Measurements from ENCODE around the gene PITPNC1. TPM values are rescaled to one million over a fixed set of nuclear protein-coding genes. Genes with fewer than 3 reads are reported as not detected.
A peak's percentile ranks its signal among the peaks of the same experiment; 100 is the strongest.
"Not testable (repeated sequence)": the region's sequence is repeated elsewhere in the genome, so short reads cannot be mapped to it uniquely, and the experiment has no call there.

PITPNC1 gene
- total RNA-seq: 10 to 100 TPM in 3 of 4 donors, 1 to 10 TPM in 1; 9.1 to 15.1 (median 13.3) TPM

GRCh38 chr17:67376737-67377487, at the start of gene PITPNC1:
PITPNC1 (plus strand) TSS chr17:67377281.
- Histone ChIP-seq H3K36me3 (no peaks in the 10 kb centered on the region), H3K4me1 (peaks cover 7 to 42% (median 20%) of the 10 kb centered on the region in 3 donors), H3K27me3 (no peaks in the 10 kb centered on the region), H3K9me3 (no peaks in the 10 kb centered on the region), H3K27ac (peak within 1 kb of the TSS; percentile 93 to 97 (median 96)), H3K4me3 (peak within 1 kb of the TSS; percentile 69 to 98 (median 89))
- intact Hi-C loops (cut with DNase I): loop anchor here (5.0 kb wide), 2 partner anchors 255 to 310 kb away; no protein-coding TSS in a partner anchor
- WGBS, 2 donors: 1% methylated on average over 14 to 17 of the region's 56 CpGs
- peak in 2 of 4 donors; percentile 86 to 89 for TF ChIP-seq POLR2A (IDR thresholded peaks at IDR 0.05)
- peak in 3 of 6 experiments; percentile 19 to 31 (median 23) for TF ChIP-seq CTCF (IDR thresholded peaks at IDR 0.05)
- DNase-seq: peak; percentile 34

GRCh38 chr17:67328026-67328425, 49.1 kb upstream of the PITPNC1 start:
- WGBS, 2 donors: 81% methylated on average over 3 of the region's 3 CpGs
- no peaks in the 10 kb centered on the region for H3K4me1 ChIP-seq
- no peak overlapping the region for H3K27ac ChIP-seq
- TF ChIP-seq POLR2A (IDR thresholded peaks at IDR 0.05) (no peak), CTCF (IDR thresholded peaks at IDR 0.05) (no peak)
- H3K27me3 ChIP-seq: no peaks in the 10 kb centered on the region
- H3K36me3 ChIP-seq: no peaks in the 10 kb centered on the region
- H3K9me3 ChIP-seq: no peaks in the 10 kb centered on the region
- intact Hi-C loops (cut with DNase I): no loop called here
- no peak overlapping the region for H3K4me3 ChIP-seq
- no peak for DNase-seq

GRCh38 chr17:67331381-67332161, 45.5 kb upstream of the PITPNC1 start:
- DNase-seq; H3K27ac ChIP-seq; H3K27me3 ChIP-seq; H3K36me3 ChIP-seq; H3K9me3 ChIP-seq; H3K4me3 ChIP-seq; intact Hi-C loops (cut with DNase I); H3K4me1 ChIP-seq: not testable (repeated sequence)
- WGBS, 2 donors: 61 to 76% methylated on average over 2 to 6 of the region's 8 CpGs

GRCh38 chr17:67332162-67332508, 44.9 kb upstream of the PITPNC1 start:
- H3K9me3 ChIP-seq; H3K27me3 ChIP-seq; DNase-seq; H3K27ac ChIP-seq; H3K4me3 ChIP-seq; intact Hi-C loops (cut with DNase I); H3K4me1 ChIP-seq; H3K36me3 ChIP-seq: not testable (repeated sequence)
- 90 to 100% methylated on average over 1 of the region's 1 CpG for WGBS, 2 donors

- 73 to 77% methylated on average over 5 of the region's 5 CpGs for WGBS, 2 donors
- peaks cover 0 to 30% (median 0%) of the 10 kb centered on the region in 3 donors for H3K36me3 ChIP-seq
- intact Hi-C loops (cut with DNase I): no loop called here
- no peaks in the 10 kb centered on the region for H3K9me3 ChIP-seq
- no peaks in the 10 kb centered on the region for H3K27me3 ChIP-seq
- H3K4me1 ChIP-seq: no peaks in the 10 kb centered on the region
- H3K27ac ChIP-seq: no peak overlapping the region
- TF ChIP-seq POLR2A (IDR thresholded peaks at IDR 0.05): no peak
- no peak for TF ChIP-seq CTCF (IDR thresholded peaks at IDR 0.05)
- no peak overlapping the region for H3K4me3 ChIP-seq
- DNase-seq: no peak
Observed at GRCh38 chr17:67335245-67335835, 41.7 kb upstream of the PITPNC1 start.

GRCh38 chr17:67336859-67337258, 40.2 kb upstream of the PITPNC1 start:
- Histone ChIP-seq H3K36me3 (peaks cover 0 to 45% (median 5%) of the 10 kb centered on the region in 3 donors), H3K4me3 (no peak overlapping the region), H3K9me3 (no peaks in the 10 kb centered on the region), H3K4me1 (no peaks in the 10 kb centered on the region), H3K27ac (no peak overlapping the region), H3K27me3 (no peaks in the 10 kb centered on the region)
- no peak for TF ChIP-seq POLR2A (IDR thresholded peaks at IDR 0.05)
- TF ChIP-seq CTCF (IDR thresholded peaks at IDR 0.05): no peak
- intact Hi-C loops (cut with DNase I): no loop called here
- no peak for DNase-seq
- 88 to 97% methylated on average over 11 to 12 of the region's 12 CpGs for WGBS, 2 donors

- intact Hi-C loops (cut with DNase I); H3K4me3 ChIP-seq; DNase-seq; H3K27ac ChIP-seq; H3K4me1 ChIP-seq; H3K9me3 ChIP-seq; H3K27me3 ChIP-seq: not testable (repeated sequence)
- peaks cover 0 to 60% (median 5%) of the 10 kb centered on the region in 3 donors for H3K36me3 ChIP-seq
- 87 to 95% methylated on average over 7 of the region's 7 CpGs for WGBS, 2 donors
Observed at GRCh38 chr17:67338353-67338752, 38.7 kb upstream of the PITPNC1 start.

All from esophagus squamous epithelium (tissue), 5 donors.